CD4-positive, alpha-beta T cell treated with Interleukin-1 beta for 1 hour (primary cell): Measurements from ENCODE around the gene AOPEP.

ENCODE experiments used
- DNase-seq, 2 donors: peaks; one replicate each; pipeline ENCODE4 v3.0.0-alpha.2; 2020 to 2022

The AOPEP gene

DNA sequence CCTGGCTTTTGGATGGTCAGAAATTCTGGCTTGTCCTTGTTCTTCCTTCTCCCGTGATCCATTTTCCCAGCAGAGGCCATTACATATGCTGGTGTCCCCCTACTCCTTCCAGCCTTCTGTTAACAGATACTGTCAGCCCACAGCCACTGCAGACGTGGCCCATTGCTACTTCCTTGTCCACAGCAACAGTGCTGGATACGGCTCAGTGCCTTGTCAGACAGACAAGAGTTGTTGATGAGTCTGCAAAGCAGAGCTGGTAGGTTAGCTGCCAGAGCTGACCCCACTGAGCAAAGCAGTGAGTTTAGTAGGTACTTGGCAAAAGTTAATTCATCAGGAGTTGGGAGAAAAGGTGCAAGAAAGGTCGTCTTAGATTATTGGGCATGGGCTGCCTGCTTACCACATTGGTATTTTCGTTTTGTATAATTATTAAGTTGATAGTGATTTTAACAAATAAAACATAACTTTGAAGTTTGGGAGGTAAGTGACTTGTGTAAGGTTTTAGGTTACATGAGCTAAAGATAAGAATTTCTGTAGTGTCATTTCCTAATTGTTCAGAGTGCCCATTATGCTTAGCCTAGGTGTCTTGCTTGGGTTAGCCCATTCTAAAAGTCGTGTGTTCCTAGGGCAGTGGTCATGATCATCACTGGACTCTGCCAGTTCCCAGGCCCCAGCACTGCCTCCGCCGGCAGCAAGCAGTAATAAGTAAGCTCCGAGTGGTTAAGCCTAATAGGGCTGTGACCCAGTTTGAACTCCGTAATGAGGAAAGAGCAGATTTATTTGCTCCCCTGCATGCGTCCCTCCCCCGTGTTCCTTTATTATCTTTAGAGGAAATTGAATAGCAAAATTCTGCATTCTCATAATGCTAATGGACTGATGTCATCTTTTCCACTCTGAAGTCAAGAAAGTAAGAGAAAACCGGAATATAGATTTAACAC lies 299.0 kb downstream of the AOPEP start:
- DNase-seq, result no peak

DNA sequence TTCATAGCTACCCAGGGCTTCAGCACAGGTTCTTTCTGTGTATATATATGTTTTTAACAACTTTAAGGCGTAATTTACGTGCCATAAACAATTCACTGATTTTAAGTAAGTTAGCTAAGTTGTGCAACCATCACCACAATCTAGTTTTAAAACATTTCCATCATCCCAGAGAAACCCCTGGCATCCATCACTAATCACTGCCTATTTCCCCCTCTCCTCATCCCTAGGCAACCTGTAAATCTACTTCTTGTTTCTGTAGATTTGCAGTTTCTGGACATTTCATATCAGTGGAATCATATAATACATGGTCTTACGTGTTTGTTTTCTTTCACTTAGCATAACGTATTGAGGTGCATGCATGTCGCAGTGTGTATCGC lies 299.6 kb downstream of the AOPEP start:
- no peak for DNase-seq

DNA sequence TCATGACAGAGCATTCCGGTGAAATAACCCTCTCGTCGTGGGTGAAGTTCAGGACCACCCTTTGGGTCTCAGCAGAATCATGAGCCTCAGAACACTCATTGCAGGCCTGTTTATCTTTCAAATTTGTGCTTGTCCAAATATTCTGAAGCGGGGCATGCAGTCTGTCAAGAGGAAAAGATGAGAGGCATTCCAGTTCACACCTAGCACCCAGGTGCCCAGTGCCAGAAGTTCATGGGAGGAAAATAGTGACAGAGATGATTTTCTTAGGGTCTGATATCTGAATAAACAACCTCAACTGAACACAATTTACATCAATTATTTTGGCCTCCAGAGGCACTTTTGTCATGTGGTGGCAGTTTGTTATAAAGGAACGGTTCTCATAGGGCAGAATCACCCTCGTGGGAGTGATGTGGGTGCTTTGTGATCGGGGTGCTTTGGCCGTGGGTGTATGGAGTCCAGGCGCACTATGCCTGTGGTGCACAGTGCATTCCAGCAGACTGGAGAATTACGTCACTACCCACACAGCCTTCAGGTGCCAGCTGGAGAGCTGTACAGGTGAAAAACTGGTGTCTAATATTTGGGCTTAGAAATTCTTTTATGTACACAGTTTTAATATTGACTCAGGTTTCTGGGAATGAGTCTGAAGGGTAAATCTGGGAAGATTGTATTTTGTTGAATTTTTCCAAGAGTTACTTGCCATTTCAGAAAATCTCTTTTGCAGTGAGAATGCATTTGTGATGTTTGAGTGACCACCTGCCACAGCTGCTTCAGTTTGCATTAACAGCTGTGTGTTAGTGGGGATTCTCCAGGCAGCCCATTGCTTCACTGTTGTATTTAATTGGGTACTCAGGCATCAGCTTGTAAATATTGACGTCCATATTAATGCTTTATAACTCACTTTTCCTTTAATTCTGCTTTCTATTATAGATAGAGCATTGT lies 301.7 kb downstream of the AOPEP start:
- no peak for DNase-seq

DNA sequence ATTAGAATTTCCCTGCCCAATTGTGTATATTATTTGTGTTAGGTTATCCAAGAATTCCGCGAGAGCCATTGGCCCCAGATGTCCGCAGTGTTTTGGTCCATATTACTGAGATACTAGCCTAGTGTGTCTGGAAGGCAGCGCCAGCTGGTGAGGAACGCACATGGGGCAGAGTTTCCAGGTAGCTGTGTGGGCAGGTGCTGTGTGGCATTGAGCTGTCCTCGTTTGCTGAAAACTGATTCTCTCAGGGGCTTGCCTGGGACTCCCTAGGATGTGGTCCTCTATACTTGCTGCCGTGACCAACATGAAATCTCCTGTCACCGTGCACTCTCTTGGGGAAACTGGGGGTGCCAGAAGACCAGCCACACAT lies 302.3 kb downstream of the AOPEP start:
- no peak for DNase-seq

DNA sequence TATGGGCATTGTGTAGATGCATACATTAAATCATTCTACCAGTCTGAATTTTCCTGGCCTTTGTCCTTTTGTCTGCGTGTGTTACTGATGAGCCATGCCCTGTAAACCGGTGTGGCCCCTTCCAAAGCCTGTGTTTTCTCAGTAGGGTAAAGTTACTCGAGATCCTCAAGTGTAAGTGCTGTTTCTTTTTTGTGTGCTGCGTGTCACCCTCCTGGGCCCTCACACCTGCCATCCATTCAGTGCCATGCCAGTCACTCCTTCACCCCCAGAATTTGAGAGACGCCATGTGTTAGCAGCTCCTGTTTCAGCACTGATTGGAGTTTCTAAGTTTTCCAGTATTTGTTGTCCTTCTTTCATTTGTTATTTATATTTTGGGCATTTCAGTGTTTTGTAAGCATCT lies 302.8 kb downstream of the AOPEP start:
- no peak for DNase-seq

DNA sequence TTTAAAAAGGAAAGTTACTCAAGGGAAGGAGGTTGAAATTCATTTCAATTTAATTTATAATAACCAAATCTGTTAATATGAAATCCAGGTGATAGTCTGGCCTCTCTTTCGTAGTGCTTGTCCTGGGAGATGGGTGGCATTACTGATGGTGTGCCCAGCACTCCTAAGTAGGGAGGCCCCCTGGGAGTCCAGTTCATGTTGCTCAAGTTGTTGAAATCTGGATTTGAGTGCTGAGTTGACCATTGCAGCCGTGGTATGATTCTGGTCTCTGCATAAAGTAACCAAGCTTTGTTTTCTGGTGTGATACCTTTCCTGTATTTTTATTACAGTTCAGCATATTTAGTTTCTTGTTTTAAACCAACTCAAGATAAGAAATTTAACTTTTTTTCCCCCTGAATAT lies 303.2 kb downstream of the AOPEP start:
- no peak for DNase-seq

DNA sequence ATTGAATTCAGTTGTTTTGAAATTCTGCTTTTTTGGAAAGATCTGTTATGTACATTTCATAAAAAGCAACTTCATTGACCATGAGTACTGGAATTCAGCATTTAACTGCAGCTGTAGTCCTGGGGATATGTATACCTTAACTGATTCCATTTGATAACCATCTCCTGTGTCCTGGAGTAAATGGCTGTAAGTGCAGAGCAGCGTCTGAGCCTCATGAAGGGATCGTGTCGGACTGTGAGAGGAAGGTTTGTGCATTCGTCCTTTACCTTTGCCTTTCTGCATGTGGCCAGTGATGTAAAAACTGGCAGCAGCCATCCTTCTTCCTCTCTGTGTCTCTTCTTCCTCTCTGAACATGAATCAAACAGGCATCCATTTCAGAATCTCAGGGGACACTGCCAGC lies 303.8 kb downstream of the AOPEP start:
- DNase-seq, result no peak

DNA sequence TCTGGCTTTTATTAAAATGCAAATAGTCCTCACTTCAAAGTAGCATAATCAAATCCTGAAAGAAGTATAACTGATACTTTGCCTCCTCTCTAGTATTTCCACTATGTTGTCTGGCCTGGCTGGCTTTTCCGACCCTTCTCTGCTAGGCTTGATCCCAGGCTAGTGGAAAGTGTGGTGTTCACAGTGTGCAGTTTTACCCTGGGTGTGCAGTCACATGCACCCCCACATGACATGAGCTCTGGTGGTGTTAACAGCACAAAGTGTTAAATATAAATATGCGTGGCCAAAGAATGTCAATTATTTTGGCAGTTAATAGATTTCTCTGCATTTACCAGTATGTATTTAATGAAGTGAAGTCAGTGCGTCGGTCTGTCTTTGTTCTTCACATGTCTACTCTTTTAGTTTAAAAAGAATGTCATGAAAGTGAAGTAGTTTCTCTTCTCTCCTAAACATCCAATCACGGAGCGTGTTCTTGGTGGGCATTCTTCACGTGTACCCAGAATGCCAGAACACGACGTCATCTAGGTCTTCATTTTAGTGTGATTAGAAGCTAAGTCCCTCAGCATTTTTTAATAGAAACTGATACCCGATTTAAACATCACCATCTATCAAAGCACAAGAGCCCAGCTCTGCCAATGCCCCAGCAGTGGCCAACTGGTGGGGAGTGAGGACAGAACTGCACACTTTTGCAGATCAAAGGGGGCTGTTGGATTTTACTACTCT lies 304.6 kb downstream of the AOPEP start:
- DNase-seq, result no peak

DNA sequence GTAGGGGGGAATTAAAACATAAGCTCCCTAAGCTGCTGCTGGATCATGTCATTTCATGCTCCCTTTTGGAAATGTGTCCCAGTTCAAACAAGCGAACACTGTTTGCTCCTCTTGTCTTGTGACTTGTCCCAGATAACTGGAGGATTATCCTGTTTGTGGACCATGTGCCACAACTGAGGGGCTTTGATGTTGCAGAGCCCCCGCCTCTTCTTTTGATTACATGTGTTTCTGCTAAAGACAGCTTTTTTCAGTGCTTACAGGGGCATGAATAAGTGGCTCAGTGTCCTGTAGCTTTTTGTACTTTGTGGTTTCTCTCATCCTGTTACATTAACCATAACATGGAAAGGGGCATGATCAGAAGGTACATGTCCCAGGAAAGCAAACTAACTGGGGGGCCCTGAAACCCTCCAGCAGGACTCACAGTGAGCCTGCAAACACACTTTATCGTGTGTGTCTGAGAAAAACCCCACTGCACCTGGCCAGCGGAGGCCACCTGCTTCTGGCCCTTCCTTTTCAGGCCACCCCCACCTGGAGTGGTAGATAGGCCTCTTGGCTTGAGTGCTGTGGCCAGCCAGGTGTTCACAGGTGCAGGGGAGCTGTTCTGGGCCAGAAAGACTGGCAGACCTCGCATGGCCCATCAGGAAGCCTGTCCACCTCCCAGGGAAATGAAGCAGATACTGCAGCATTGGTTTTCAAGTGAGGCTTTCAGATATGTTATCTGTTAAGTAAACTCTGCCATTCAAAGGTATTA lies 305.4 kb downstream of the AOPEP start:
- no peak for DNase-seq

DNA sequence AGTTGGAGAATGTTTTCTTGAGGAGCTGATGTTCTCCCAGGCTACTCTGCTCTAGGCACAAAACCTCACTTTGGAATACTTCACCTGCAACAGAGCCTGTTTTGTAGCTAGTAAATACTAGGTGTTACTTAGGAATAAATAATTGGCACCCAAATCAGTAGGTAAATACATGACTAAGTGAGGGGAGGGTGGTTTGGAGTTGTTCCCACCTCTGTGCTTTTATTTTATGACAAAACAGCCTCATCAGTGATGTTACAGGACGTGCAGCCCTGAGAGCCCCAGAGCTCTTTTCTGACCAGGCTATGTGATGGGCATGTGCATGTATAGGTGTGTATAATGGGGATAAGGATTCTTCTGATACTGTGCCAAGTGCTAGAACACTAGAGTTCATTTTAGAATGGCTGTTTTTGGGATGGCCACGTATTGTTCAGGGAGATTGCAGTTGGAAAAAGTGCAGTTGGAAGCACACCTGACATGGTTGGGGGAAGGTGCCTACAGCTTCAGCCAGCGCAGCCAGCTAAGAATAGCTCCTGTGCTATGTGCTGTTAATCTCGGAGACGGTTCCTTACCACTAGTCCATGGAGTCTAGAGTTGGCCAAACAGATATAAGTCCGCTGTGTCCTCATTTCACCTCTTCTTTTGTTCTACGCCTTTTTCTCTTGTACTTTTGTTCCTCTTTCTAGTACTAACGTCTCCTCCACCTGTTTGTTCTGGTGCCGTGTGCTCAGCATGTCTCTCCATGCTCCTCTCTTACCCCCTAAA lies 306.3 kb downstream of the AOPEP start:
- DNase-seq, result no peak

DNA sequence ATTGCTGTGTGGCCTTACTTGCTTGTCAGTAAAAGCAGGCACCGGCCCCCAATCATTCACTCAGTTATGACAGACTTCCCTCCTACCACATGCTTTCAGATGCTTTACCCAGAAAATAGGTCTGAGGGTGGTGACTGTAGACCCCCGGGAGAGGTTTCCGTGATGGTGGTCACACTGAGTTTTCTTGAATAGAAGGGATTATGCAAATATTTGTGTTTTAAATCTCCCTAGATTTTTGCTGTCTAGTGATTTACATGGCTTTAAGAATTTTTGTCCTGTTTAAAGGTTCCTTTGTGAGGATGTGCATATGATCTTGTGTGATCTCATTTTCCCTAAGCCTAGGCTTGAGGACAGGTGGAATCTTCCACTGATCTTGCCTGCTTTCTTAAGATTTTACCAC lies 309.3 kb downstream of the AOPEP start:
- DNase-seq, result no peak

DNA sequence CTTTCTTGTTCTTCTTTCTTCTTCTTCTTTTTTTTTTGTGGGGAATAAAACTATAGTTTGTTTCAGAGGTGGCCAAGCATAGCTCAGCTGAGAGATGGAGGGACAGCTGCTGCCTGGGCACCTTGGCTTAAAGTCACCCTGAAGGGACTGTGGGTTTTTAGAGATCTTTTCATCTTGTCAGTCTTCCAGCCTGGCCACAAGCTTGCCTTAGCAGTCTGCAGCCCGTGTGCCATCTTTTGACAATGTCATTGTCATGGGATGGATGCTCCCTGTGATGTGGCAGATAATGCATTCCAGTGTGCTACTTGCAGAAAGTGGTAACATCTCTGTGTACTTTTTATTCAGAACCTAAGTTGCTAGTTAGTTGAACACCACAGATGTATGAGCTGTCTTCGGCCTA lies 310.2 kb downstream of the AOPEP start:
- no peak for DNase-seq

DNA sequence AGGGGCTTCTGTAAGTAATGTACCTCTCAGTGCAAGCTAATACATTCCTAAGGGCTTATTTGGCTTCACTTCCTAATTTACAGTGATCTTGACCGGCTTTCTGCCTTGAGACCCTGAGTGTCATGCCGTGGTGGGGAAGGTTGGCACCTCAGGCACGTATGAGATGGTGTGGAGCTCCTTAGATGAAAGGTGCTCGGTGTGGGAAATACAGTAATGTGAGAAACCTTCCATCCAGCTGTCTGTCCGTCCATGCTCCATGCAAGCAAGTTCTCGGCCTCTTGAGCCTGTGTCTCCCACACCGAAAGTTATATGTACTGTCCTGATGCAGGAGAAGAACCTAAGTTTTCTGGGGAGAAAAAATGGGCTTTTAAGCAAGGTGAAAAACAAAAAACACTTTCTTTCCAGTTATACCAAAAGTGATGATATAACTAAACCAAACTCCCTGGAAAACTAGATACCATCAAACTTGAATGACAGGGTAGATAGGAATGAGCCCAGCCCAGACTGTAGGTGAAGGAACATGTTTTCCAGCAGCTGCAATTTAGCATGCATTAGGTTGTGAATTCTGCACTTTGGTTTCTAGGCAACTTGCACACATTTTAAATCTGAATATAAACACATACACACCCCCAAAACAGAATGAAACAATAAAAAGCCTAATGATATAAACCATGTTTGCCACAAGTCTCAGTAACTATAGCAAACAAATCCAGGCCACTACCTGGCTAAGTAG lies 311.5 kb downstream of the AOPEP start:
- DNase-seq, result no peak

DNA sequence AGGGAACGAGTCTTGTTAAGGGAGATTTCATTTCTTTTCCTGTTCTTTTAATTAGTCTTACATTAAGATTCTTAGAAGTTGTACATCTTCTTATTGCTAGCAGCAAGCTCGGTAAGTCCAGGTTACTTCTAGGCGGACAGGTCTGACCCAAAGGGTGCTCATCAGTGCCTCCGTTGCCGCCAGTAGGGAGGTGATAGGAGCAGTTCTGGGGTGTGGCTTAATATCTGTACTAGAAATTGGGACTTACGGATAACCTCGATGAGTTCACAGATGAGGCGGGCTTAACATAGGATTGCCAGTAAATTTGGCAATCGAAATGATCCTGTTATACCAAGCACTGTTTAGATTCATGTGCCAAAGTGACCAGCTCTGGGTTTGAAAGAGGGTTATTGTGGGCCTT lies 312.2 kb downstream of the AOPEP start:
- DNase-seq, result no peak

DNA sequence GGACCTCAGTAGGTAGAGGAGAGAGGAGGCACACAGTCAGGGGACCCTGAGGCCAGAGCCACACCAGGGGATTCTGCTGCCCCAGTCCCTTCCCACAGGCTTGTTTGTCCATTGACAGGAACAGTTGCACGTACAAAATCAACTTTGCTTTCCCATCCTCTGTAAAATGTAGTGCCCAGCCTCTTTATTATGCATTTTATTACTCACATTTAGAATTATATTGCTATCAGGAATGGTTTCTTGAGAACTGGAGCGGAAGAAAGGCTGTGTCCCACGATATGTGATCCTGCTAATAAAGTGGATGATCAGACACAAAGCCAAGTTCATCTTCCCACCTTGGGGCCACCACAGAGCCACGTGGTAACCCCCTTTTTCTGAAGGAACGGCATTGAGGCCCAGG lies 313.6 kb downstream of the AOPEP start:
- DNase-seq, result no peak

DNA sequence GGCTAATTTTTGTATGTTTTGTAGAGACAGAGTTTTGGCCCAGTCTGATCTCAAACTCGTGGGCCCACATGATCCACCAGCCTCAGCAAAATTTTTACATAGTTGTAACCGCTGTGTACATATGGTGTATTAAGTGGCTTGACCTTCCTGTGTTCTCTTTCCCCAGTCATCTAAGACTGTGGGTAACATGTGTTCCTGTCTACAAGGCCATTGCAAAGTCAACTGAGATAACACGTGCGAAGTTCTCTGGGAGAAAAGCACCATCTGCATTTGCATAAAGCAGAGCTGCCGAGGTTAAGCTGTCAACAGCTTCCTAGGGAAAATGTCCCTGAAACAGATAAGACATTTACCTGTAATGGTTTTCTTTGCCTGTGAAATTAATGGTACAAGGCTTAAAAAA lies 317.3 kb downstream of the AOPEP start:
- DNase-seq, result no peak

DNA sequence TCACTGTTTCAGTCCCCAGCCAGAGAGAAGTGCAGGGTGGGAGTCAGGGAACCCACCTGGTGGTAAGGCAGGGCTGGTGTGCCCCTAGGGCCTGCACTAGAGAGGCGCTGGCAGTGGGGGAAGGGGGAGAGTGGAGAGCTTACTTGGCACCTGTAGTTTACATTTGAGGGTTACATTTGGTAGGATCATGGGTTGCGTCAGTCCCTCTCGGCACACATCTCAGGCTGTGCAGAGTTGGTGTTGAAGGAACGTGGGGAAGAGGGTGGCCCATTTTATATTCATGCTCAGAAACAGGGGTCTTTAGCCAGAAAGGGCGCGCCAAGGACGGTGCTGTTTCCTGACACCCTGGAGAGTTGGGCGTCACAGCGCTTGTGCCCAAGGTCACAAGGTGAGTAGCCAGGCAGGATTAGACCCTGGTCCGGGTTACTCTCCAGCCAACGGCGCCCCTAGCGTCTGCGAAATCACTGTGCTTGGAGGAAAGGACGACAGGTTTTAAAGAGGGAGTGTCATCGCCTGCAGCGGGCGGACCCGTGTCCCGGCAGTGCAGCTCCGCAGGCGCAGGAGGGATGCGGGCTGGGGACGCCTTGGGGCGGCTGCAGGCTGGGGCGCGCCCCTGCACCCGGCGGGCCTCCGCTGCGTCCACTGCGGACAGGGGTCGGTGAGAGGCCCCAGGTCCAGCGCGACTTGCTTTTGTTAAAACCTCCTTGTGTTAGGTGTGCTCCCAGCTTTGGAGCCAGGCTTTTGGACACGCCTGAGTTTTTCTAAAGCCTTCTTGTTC lies 318.4 kb downstream of the AOPEP start:
- no peak for DNase-seq

DNA sequence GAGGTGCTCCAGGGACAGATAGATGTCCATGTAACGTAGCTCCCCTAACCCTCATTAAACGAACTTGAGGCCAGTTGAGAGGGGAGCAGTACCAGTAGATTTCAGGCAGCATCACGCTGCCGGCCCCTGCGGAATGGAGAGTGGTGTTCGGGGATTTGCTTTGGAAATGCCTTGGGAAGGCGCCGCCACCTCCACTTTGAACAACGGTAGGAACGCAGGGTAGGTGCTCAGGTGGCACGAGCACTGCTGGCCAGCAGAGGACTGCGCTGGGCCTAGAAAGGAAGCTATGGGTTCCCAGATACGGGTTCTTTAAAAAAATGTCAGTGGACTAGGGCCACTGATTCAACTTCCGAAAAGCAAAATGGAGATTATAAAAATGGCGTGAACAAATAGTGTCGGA lies 319.3 kb downstream of the AOPEP start:
- no peak for DNase-seq

DNA sequence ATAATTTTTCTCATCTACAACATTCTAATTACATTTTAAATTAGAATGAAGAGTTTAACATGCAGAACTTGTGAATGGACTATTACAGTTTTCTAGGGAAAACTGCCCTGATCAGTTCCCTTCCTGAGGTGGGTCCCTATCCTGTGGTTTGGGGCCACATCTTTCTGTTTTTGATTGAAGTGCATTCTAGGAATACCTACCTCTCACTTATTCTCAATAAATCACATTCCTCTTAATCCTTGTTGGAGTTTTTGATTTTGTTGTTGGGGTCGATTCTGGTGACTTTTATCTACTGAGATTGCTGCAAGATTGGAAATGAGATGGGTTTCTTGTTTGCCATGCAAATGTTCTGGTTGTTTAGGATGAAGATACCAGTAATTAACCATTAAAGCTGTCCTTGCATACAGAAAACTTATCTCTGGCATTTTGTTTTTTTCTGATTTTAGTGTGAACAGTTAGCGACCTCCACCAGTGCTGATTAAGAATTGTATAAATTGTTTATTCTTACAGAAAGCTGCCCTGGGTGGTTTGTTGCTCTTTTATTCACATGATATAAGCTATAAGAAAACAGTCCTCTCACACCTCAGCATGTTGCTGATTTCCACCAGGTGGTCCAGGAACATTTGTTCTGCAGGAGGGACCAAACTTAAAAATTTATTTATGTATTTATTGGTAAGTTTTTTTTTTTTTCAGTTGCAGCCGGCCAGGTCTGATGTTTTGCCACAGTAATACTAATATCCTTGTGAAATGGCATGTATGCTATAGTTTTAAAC lies 321.1 kb downstream of the AOPEP start:
- DNase-seq, result no peak
